ENCODE results near the gene CD274.
"Not testable (repeated sequence)": the region's sequence is repeated elsewhere in the genome, so short reads cannot be mapped to it uniquely, and the experiment has no call there.

Gene CD274

DNA sequence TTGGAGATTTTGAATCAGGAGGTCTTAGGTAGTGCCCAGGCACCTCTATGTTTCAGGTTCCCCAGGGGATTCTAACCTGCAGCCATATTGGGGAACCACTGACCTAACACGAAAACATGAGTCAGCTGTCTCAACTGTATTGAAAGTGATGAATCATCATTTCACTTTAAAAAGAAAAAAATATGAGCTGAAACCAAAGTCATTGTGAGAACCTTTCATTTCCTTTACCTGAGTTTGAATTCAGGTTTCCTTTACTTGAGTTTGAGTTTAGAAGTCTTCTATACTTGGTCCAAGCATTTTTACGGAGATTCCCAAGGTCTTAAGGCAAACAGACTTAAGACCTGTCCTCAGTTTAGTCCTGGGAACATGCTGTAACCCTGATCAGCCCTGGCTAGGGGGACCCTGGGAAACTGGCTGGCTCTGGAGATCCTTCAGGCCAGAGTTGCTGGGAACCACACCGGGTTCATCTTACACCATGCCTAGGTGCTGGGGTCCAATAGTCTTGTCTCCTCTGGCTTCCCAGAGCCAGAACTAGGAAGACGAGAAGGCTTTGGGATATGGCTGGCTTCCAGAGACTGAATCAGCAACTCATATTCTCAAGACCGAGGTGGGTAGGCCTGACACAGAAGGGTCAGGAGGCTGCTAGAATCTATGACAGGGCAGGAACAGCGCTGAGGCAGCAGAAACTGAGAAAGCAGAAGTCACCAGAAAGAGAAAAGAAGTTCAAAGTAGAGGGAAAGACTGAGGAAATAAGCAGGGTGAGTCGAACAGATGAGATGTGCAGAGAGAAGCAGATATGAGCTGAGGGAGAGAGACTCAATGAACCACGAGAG lies 43.6 kb downstream of the CD274 start:
- Histone ChIP-seq H3K79me2 (ENCODE audit: insufficient read depth, low read length) (no peaks in the 10 kb centered on the region), H4K20me1 (ENCODE audit: insufficient read depth, low read length) (no peaks in the 10 kb centered on the region), H3K4me1 (ENCODE audit: insufficient read depth, low read length) (no peaks in the 10 kb centered on the region), H3K36me3 (ENCODE audit: insufficient read depth, low read length) (no peaks in the 10 kb centered on the region), H3K9me3 (ENCODE audit: insufficient read depth, low read length, severe bottlenecking) (no peaks in the 10 kb centered on the region), H2AFZ (ENCODE audit: low read depth, low read length) (no peak overlapping the region), H3K4me3 (ENCODE audit: low read depth in 1 of 2, low read length in 2 of 2) (no peak overlapping the region), H3K27ac (ENCODE audit: low read length) (no peak overlapping the region), H3K4me2 (ENCODE audit: insufficient read depth, low read length) (no peak overlapping the region), H3K27me3 (ENCODE audit: insufficient read depth, low read length, poor library complexity) (no peaks in the 10 kb centered on the region), H3K9ac (ENCODE audit: low read depth, low read length) (no peak overlapping the region)
- no peak for ATAC-seq (ENCODE audit: insufficient read depth, low read depth)
- TF ChIP-seq EZH2 (IDR thresholded peaks at IDR 0.05; ENCODE audit: borderline replicate concordance, low read depth, low read length, severe bottlenecking), result no peak
- TF ChIP-seq, protein P1, sequence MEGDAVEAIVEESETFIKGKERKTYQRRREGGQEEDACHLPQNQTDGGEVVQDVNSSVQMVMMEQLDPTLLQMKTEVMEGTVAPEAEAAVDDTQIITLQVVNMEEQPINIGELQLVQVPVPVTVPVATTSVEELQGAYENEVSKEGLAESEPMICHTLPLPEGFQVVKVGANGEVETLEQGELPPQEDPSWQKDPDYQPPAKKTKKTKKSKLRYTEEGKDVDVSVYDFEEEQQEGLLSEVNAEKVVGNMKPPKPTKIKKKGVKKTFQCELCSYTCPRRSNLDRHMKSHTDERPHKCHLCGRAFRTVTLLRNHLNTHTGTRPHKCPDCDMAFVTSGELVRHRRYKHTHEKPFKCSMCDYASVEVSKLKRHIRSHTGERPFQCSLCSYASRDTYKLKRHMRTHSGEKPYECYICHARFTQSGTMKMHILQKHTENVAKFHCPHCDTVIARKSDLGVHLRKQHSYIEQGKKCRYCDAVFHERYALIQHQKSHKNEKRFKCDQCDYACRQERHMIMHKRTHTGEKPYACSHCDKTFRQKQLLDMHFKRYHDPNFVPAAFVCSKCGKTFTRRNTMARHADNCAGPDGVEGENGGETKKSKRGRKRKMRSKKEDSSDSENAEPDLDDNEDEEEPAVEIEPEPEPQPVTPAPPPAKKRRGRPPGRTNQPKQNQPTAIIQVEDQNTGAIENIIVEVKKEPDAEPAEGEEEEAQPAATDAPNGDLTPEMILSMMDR (IDR thresholded peaks at IDR 0.05; ENCODE audit: borderline replicate concordance, extremely low read depth, low read length, poor library complexity, severe bottlenecking), result no peak
- DNase-seq, result no peak

DNA sequence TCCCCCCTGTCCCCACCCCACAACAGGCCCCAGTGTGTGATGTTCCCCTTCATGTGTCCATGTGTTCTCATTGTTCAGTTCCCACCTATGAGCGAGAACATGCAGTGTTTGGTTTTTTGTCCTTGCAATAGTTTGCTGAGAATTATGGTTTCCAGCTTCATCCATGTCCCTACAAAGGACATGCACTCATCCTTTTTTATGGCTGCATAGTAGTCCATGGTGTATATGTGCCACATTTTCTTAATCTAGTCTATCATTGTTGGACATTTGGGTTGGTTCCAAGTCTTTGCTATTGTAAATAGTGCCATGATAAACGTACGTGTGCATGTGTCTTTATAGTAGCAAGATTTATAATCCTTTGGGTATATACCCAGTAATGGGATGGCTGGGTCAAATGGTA lies 44.4 kb downstream of the CD274 start:
- H3K79me2 ChIP-seq (ENCODE audit: insufficient read depth, low read length); ATAC-seq (ENCODE audit: insufficient read depth, low read depth); H3K27me3 ChIP-seq (ENCODE audit: insufficient read depth, low read length, poor library complexity); H2AFZ ChIP-seq (ENCODE audit: low read depth, low read length); H3K9me3 ChIP-seq (ENCODE audit: insufficient read depth, low read length, severe bottlenecking); H3K4me1 ChIP-seq (ENCODE audit: insufficient read depth, low read length); H3K4me2 ChIP-seq (ENCODE audit: insufficient read depth, low read length); H3K36me3 ChIP-seq (ENCODE audit: insufficient read depth, low read length); H3K4me3 ChIP-seq (ENCODE audit: low read depth in 1 of 2, low read length in 2 of 2); H4K20me1 ChIP-seq (ENCODE audit: insufficient read depth, low read length); H3K27ac ChIP-seq (ENCODE audit: low read length); H3K9ac ChIP-seq (ENCODE audit: low read depth, low read length); DNase-seq: not testable (repeated sequence)

DNA sequence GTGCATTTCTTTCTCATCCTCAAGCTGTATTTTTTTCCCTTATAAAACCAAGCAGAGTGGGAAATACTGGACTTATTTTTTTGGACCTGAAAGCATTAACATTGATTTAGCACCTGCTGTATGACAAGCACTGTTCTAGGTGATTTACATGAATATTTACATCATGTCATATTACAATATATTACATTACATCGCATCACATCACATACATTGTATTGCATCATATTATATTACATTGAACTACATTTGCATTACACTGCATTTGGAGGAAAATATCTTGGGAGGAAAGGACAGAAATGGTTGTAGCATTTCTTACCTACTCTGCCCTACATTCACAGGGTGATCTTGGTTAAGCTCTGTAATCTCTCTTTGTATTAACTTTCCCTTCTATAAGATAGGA lies 48.8 kb downstream of the CD274 start:
- no peaks in the 10 kb centered on the region for H3K27me3 ChIP-seq (ENCODE audit: insufficient read depth, low read length, poor library complexity)
- H3K27ac ChIP-seq (ENCODE audit: low read length), result no peak overlapping the region
- no peak for DNase-seq
- H3K4me1 ChIP-seq (ENCODE audit: insufficient read depth, low read length), result no peaks in the 10 kb centered on the region
- no peak for ATAC-seq (ENCODE audit: insufficient read depth, low read depth)
- TF ChIP-seq, protein P1 (IDR thresholded peaks at IDR 0.05; ENCODE audit: borderline replicate concordance, extremely low read depth, low read length, poor library complexity, severe bottlenecking), result no peak
- TF ChIP-seq EZH2 (IDR thresholded peaks at IDR 0.05; ENCODE audit: borderline replicate concordance, low read depth, low read length, severe bottlenecking), result no peak
- H3K9me3 ChIP-seq (ENCODE audit: insufficient read depth, low read length, severe bottlenecking), result no peaks in the 10 kb centered on the region
- no peak overlapping the region for H3K9ac ChIP-seq (ENCODE audit: low read depth, low read length)
- no peaks in the 10 kb centered on the region for H3K36me3 ChIP-seq (ENCODE audit: insufficient read depth, low read length)
- no peak overlapping the region for H3K4me2 ChIP-seq (ENCODE audit: insufficient read depth, low read length)
- H4K20me1 ChIP-seq (ENCODE audit: insufficient read depth, low read length), result no peaks in the 10 kb centered on the region
- H3K4me3 ChIP-seq (ENCODE audit: low read depth in 1 of 2, low read length in 2 of 2), result no peak overlapping the region
- H3K79me2 ChIP-seq (ENCODE audit: insufficient read depth, low read length), result no peaks in the 10 kb centered on the region
- H2AFZ ChIP-seq (ENCODE audit: low read depth, low read length), result no peak overlapping the region

DNA sequence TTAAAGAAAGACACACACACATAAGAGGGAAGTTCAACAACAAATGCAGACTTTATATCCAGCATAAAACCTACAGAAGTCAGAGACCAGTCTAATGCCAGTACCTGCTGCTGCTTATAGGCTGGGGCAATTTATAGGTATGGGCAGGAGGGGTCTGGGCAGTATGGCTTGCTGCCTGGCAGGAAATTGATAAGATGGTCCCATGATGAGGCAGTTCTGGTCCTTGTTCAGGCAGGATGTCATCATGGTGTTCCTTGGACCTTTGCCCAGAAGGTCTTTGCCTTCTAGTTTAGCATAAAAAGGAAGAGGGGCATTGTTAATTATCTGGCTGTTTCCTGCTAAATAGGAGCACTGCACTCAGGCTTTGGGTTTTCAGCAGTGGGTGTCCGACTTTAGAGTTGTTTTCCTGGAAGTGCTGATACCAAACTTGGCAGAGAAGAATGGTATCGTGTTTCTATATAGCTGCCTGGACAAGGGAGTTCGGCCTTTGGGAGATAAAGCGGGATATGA lies 49.6 kb downstream of the CD274 start:
- Histone ChIP-seq H3K79me2 (ENCODE audit: insufficient read depth, low read length) (no peaks in the 10 kb centered on the region), H3K27me3 (ENCODE audit: insufficient read depth, low read length, poor library complexity) (no peaks in the 10 kb centered on the region), H4K20me1 (ENCODE audit: insufficient read depth, low read length) (no peaks in the 10 kb centered on the region), H3K27ac (ENCODE audit: low read length) (no peak overlapping the region), H3K9ac (ENCODE audit: low read depth, low read length) (no peak overlapping the region), H3K4me2 (ENCODE audit: insufficient read depth, low read length) (no peak overlapping the region), H3K36me3 (ENCODE audit: insufficient read depth, low read length) (no peaks in the 10 kb centered on the region), H3K4me3 (ENCODE audit: low read depth in 1 of 2, low read length in 2 of 2) (no peak overlapping the region), H3K9me3 (ENCODE audit: insufficient read depth, low read length, severe bottlenecking) (no peaks in the 10 kb centered on the region), H3K4me1 (ENCODE audit: insufficient read depth, low read length) (no peaks in the 10 kb centered on the region), H2AFZ (ENCODE audit: low read depth, low read length) (no peak overlapping the region)
- DNase-seq (no peak), ATAC-seq (ENCODE audit: insufficient read depth, low read depth) (no peak)
- TF ChIP-seq, protein P1 (IDR thresholded peaks at IDR 0.05; ENCODE audit: borderline replicate concordance, extremely low read depth, low read length, poor library complexity, severe bottlenecking), result no peak
- no peak for TF ChIP-seq EZH2 (IDR thresholded peaks at IDR 0.05; ENCODE audit: borderline replicate concordance, low read depth, low read length, severe bottlenecking)

Measured in DND-41 (cell line).